HepG2 (cell line): ENCODE results near the gene ELF2. TPM values are rescaled to one million over a fixed set of nuclear protein-coding genes. Genes with fewer than 3 reads are reported as not detected.

Source experiments
- BCLAF1 ChIP-seq: fragments of 450-650 bp; IDR thresholded peaks from 2 replicates; pipeline ENCODE4 v1.6.1; 2017; ENCODE audit warnings: mild to moderate bottlenecking
- CHD2 ChIP-seq: IDR thresholded peaks from 2 replicates; pipeline ENCODE4 v1.6.1; 2011; ENCODE audit warnings: low read depth, low read length, improper control_type of control experiment
- FOXP1 ChIP-seq, 2 experiments: fragments of 450-650 bp in 1 of 2; IDR thresholded peaks; 2 replicates each; pipeline ENCODE4 v1.6.1; 2017 to 2018; ENCODE audit warnings: antibody characterized with exemption in 1 of 2
- HMGXB3 ChIP-seq: sonication (generic); formaldehyde crosslinking; IDR thresholded peaks from 2 replicates; pipeline ENCODE4 v1.4.0; 2020; ENCODE audit warnings: missing genetic modification reagents, borderline replicate concordance
- JARID2 ChIP-seq: sonication (generic); formaldehyde crosslinking; IDR thresholded peaks from 2 replicates; pipeline ENCODE4 v1.8.1; 2023; ENCODE audit warnings: missing genetic modification reagents, inconsistent platforms; ENCODE audit not compliant: insufficient replicate concordance
- KDM3A ChIP-seq: IDR thresholded peaks from 2 replicates; pipeline ENCODE4 v1.6.1; 2018; ENCODE audit warnings: low read depth, missing compliant biosample characterization
- MLLT10 ChIP-seq: sonication (generic); formaldehyde crosslinking; IDR thresholded peaks from 2 replicates; pipeline ENCODE4 v1.4.0; 2020; ENCODE audit warnings: missing genetic modification reagents
- MXI1 ChIP-seq: IDR thresholded peaks from 3 replicates; pipeline ENCODE4 v1.6.1; 2012; ENCODE audit warnings: low read depth, low read length, inconsistent platforms, borderline replicate concordance
- RBFOX2 ChIP-seq: fragments of 200-400 bp; formaldehyde crosslinking; IDR thresholded peaks from 2 replicates; pipeline ENCODE4 v1.6.1; 2017; ENCODE audit warnings: low read depth, mild to moderate bottlenecking, low read length
- SNAPC2 ChIP-seq: sonication (generic); formaldehyde crosslinking; IDR thresholded peaks from 2 replicates; pipeline ENCODE4 v1.8.1; 2022; ENCODE audit warnings: mild to moderate bottlenecking, missing genetic modification reagents
- ZFAT ChIP-seq: sonication (generic); formaldehyde crosslinking; conservative IDR thresholded peaks from 2 replicates; pipeline ENCODE4 v1.8.1; 2023; ENCODE audit warnings: missing genetic modification reagents, inconsistent platforms
- ZIK1 ChIP-seq: sonication (generic); formaldehyde crosslinking; IDR thresholded peaks from 2 replicates; pipeline ENCODE4 v1.5.0; 2020; ENCODE audit warnings: mild to moderate bottlenecking, low read depth, missing genetic modification reagents, borderline replicate concordance
- ZKSCAN5 ChIP-seq: sonication (generic); formaldehyde crosslinking; IDR thresholded peaks from 2 replicates; pipeline ENCODE4 v1.5.1; 2020; ENCODE audit warnings: mild to moderate bottlenecking, missing genetic modification reagents
- ZNF264 ChIP-seq: sonication (generic); formaldehyde crosslinking; IDR thresholded peaks from 2 replicates; pipeline ENCODE4 v1.4.0; 2020; ENCODE audit warnings: missing genetic modification reagents
- ZNF510 ChIP-seq: sonication (generic); formaldehyde crosslinking; IDR thresholded peaks from 2 replicates; pipeline ENCODE4 v1.4.0; 2020; ENCODE audit warnings: low read depth, mild to moderate bottlenecking, missing genetic modification reagents
- ZNF646 ChIP-seq: sonication (generic); formaldehyde crosslinking; IDR thresholded peaks from 2 replicates; pipeline ENCODE4 v1.9.0; 2021; ENCODE audit warnings: mild to moderate bottlenecking, missing genetic modification reagents
- polyA plus RNA-seq, 8 experiments: library from polyadenylated mRNA; depleted of rRNA in 3 of 8; stranded (reverse) in 7 of 8; unstranded in 1 of 8; fragments of >200 nt; fragmentation: Illumina TruSeq in 4 of 8; extraction: Trizol in 4 of 8; gene quantifications; 2 replicates each; pipeline versions ENCODE4 v1.2.1 to v1.2.3, GENCODE V29; 2011 to 2016; ENCODE audit warnings: low read depth in 4 of 8, missing spikeins in 1 of 8, mixed read lengths in 1 of 8; ENCODE audit not compliant: insufficient read depth in 1 of 8
- total RNA-seq, 5 experiments: library from RNA; depleted of rRNA; stranded (reverse); fragments of >200 nt; fragmentation: Illumina TruSeq; extraction: Trizol; gene quantifications; 2 replicates each; pipeline ENCODE4 v1.2.3, GENCODE V29; 2016; ENCODE audit warnings: low read depth in 1 of 5

The ELF2 gene
- total and polyA plus RNA-seq, 2 of the 13 experiments (the other 11 are each of a cell fraction or from before 2014, with no cell fraction given) = 28.6 to 35.4 TPM

GRCh38 chr4:139015269-139015947 is 161.6 kb downstream of the ELF2 start, which contains the start of gene NOCT (continued):
- peak; percentile 4; the same call in 1 of the 2 replicates for TF ChIP-seq HMGXB3 (CRISPR knock-in tag)
- no peak; the same call in 1 of the 2 replicates for TF ChIP-seq KDM3A (CRISPR knock-in tag)
- no peak for TF ChIP-seq ZKSCAN5 (CRISPR knock-in tag)
- peak; percentile 96 for TF ChIP-seq RBFOX2
- TF ChIP-seq MXI1 = peak; percentile 98
- TF ChIP-seq ZIK1 = peak; percentile 61; the same call in 1 of the 2 replicates
- TF ChIP-seq JARID2 (CRISPR knock-in tag) = no peak
- no peak for TF ChIP-seq SNAPC2 (CRISPR knock-in tag)
- no peak for TF ChIP-seq BCLAF1
- TF ChIP-seq MLLT10 = no peak
- peak; percentile 21; the same call in 1 of the 2 replicates for TF ChIP-seq ZFAT (CRISPR knock-in tag)
- TF ChIP-seq ZNF510 = no peak
- no peak for TF ChIP-seq ZNF646 (CRISPR knock-in tag)
- TF ChIP-seq CHD2 = peak; percentile 89
- TF ChIP-seq FOXP1 (IDR thresholded peaks at IDR 0.05) = no peak
- no peak for TF ChIP-seq FOXP1 (CRISPR knock-in tag; IDR thresholded peaks at IDR 0.05)
- peak; percentile 61; the same call in 1 of the 2 replicates for TF ChIP-seq ZNF264 (CRISPR knock-in tag)
